Measurements from ENCODE around the gene SUB1.

- no peak for TF ChIP-seq TSHZ1 (tag by site-specific recombination; IDR thresholded peaks at IDR 0.05; ENCODE audit: borderline replicate concordance)
- no peak for TF ChIP-seq CTCF (tag by site-specific recombination; IDR thresholded peaks at IDR 0.05)
- no peak for TF ChIP-seq SP2 (tag by site-specific recombination; IDR thresholded peaks at IDR 0.05)
- TF ChIP-seq ZBTB8A (tag by site-specific recombination; IDR thresholded peaks at IDR 0.05) = no peak
- no peak for TF ChIP-seq YY1 (tag by site-specific recombination; IDR thresholded peaks at IDR 0.05)
- TF ChIP-seq ZNF561 (tag by site-specific recombination; IDR thresholded peaks at IDR 0.05; ENCODE audit: borderline replicate concordance) = no peak
- no peak for TF ChIP-seq ZNF513 (tag by site-specific recombination; IDR thresholded peaks at IDR 0.05)
- TF ChIP-seq MEIS1 (CRISPR knock-in tag; IDR thresholded peaks at IDR 0.05; ENCODE audit: borderline replicate concordance) = no peak
- no peak for TF ChIP-seq ZNF830 (tag by site-specific recombination; IDR thresholded peaks at IDR 0.05; ENCODE audit: low read depth)
- no peak for TF ChIP-seq RBAK (tag by site-specific recombination; IDR thresholded peaks at IDR 0.05)
- TF ChIP-seq ZSCAN18 (tag by site-specific recombination; IDR thresholded peaks at IDR 0.05) = no peak
- no peak for TF ChIP-seq PATZ1 (tag by site-specific recombination; IDR thresholded peaks at IDR 0.05)
- no peak for TF ChIP-seq ZBTB1 (tag by site-specific recombination; IDR thresholded peaks at IDR 0.05)
Measured at GRCh38 chr5:32559921-32560320, 25.4 kb upstream of the SUB1 start.
